PC-3 (cell line): ENCODE results near the gene RPL19. TPM values are rescaled to one million over a fixed set of nuclear protein-coding genes. Genes with fewer than 3 reads are reported as not detected.

Source experiments
- ATAC-seq: fragments of 200-7000 bp; cut with Tn5 transposase; 2 replicates; pipeline ENCODE4 v1.9.1; 2020; ENCODE audit warnings: mild to moderate bottlenecking, moderate library complexity
- BruUV-seq: library from RNA; stranded (reverse); fragments of 400-500 nt; replicated peaks from 2 replicates; lab custom pipeline; 2021; lab: Mats Ljungman, UMichigan
- CTCF ChIA-PET: fragments of 300-600 bp; sonication (Branson Sonifier 250); formaldehyde crosslinking; loops from one replicate; lab custom pipeline; 2022; ENCODE audit warnings: antibody characterized with exemption; lab: Charles Lee
- POLR2A ChIA-PET: fragments of 300-600 bp; sonication (Branson Sonifier 250); formaldehyde crosslinking; loops from one replicate; lab custom pipeline; 2022; ENCODE audit warnings: antibody characterized with exemption; ENCODE audit not compliant: unreplicated experiment; lab: Charles Lee
- DNase-seq: peaks from one replicate; pipeline ENCODE4 v3.0.0-alpha.2; 2015
- H2AFZ ChIP-seq: fragments of 300-600 bp; sonication (generic); 2 replicates; pipeline ENCODE4 v1.6.0; 2016; ENCODE audit warnings: antibody characterized with exemption, low read length
- H3F3A ChIP-seq: fragments of 300-600 bp; sonication (generic); one replicate; pipeline ENCODE4 v1.6.0; 2017; ENCODE audit warnings: antibody characterized with exemption, low read length, control low read depth, mild to moderate bottlenecking; ENCODE audit not compliant: unreplicated experiment
- H3K27ac ChIP-seq: fragments of 300-600 bp; sonication (generic); 2 replicates; pipeline ENCODE4 v1.5.1; 2016; ENCODE audit warnings: mild to moderate bottlenecking, low read length
- H3K27me3 ChIP-seq: fragments of 300-600 bp; sonication (generic); 2 replicates; pipeline ENCODE4 v1.6.1; 2016; ENCODE audit warnings: low read length, mixed read lengths
- H3K36me3 ChIP-seq: fragments of 300-600 bp; sonication (generic); 2 replicates; pipeline ENCODE4 v1.6.1; 2016; ENCODE audit warnings: low read depth, mixed run types, low read length, mixed read lengths
- H3K4me1 ChIP-seq: fragments of 300-600 bp; sonication (generic); 2 replicates; pipeline ENCODE4 v1.5.1; 2016; ENCODE audit warnings: low read length; ENCODE audit not compliant: insufficient read depth
- H3K4me2 ChIP-seq: fragments of 300-600 bp; sonication (generic); 2 replicates; pipeline ENCODE4 v1.6.0; 2016; ENCODE audit warnings: low read length
- H3K4me3 ChIP-seq: fragments of 300-600 bp; sonication (generic); 2 replicates; pipeline ENCODE4 v1.5.1; 2016; ENCODE audit warnings: mild to moderate bottlenecking, low read length, mixed read lengths
- H3K79me2 ChIP-seq: fragments of 300-600 bp; sonication (generic); 2 replicates; pipeline ENCODE4 v1.6.1; 2017; ENCODE audit warnings: low read length, mixed read lengths
- H3K9ac ChIP-seq: fragments of 300-600 bp; sonication (generic); 2 replicates; pipeline ENCODE4 v1.6.0; 2016; ENCODE audit warnings: mild to moderate bottlenecking, low read length
- H3K9me2 ChIP-seq: fragments of 300-600 bp; sonication (generic); replicated peaks from 2 replicates; pipeline ENCODE4 v1.6.1; 2016; ENCODE audit warnings: mixed run types, low read length, mixed read lengths
- H3K9me3 ChIP-seq: fragments of 300-600 bp; sonication (generic); 2 replicates; pipeline ENCODE4 v1.6.1; 2016; ENCODE audit warnings: low read length, mixed read lengths
- H4K20me1 ChIP-seq: fragments of 300-600 bp; sonication (generic); 2 replicates; pipeline ENCODE4 v1.6.1; 2016; ENCODE audit warnings: low read length, mixed read lengths
- EZH2 ChIP-seq: fragments of 300-600 bp; sonication (generic); IDR thresholded peaks from one replicate; pipeline ENCODE4 v1.6.1; 2017; ENCODE audit warnings: antibody characterized with exemption, mild to moderate bottlenecking, low read length; ENCODE audit not compliant: unreplicated experiment
- EZH2phosphoT487 ChIP-seq: fragments of 300-600 bp; sonication (generic); IDR thresholded peaks from 2 replicates; pipeline ENCODE4 v1.6.1; 2018; ENCODE audit warnings: mild to moderate bottlenecking, antibody characterized with exemption, low read length, borderline replicate concordance
- intact Hi-C: fragments of 100-400 bp; cut with micrococcal nuclease; formaldehyde crosslinking; loops from 2 replicates; pipeline ENCODE4 v1.9.0; 2023
- total RNA-seq: library from RNA; depleted of rRNA; stranded (reverse); fragments of >200 nt; gene quantifications from 2 replicates; pipeline ENCODE4 v1.2.3, GENCODE V29; 2014
- TF ChIP-seq, protein P1 (sequence below): fragments of 300-600 bp; sonication (generic); conservative IDR thresholded peaks from 2 replicates; pipeline ENCODE4 v1.5.1; 2017; ENCODE audit warnings: antibody characterized with exemption, low read depth, mild to moderate bottlenecking, low read length

RPL19 gene
- total RNA-seq, 1 experiment from 2014 or later = 2,509 TPM

- no peaks in the 10 kb centered on the region for H3K9me2 ChIP-seq
- no peaks in the 10 kb centered on the region for H3K27me3 ChIP-seq
- no peaks in the 10 kb centered on the region; the same call in 1 of the 2 replicates for H3K36me3 ChIP-seq
- ChIA-PET CTCF (interaction anchor here (0.7 kb wide), 1 partner anchor 33 kb away, joined by 7 read pairs; no protein-coding TSS in a partner anchor), POLR2A (no interaction called here)
- H2AFZ ChIP-seq = no peak overlapping the region
- H3K4me1 ChIP-seq = peaks cover 11% of the 10 kb centered on the region
- TF ChIP-seq, protein P1, sequence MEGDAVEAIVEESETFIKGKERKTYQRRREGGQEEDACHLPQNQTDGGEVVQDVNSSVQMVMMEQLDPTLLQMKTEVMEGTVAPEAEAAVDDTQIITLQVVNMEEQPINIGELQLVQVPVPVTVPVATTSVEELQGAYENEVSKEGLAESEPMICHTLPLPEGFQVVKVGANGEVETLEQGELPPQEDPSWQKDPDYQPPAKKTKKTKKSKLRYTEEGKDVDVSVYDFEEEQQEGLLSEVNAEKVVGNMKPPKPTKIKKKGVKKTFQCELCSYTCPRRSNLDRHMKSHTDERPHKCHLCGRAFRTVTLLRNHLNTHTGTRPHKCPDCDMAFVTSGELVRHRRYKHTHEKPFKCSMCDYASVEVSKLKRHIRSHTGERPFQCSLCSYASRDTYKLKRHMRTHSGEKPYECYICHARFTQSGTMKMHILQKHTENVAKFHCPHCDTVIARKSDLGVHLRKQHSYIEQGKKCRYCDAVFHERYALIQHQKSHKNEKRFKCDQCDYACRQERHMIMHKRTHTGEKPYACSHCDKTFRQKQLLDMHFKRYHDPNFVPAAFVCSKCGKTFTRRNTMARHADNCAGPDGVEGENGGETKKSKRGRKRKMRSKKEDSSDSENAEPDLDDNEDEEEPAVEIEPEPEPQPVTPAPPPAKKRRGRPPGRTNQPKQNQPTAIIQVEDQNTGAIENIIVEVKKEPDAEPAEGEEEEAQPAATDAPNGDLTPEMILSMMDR = no peak
- TF ChIP-seq EZH2phosphoT487 = no peak
- TF ChIP-seq EZH2 = no peak
- no peak for DNase-seq
- no peak overlapping the region for H3K4me2 ChIP-seq
- no peaks in the 10 kb centered on the region for H3F3A ChIP-seq
- no peak overlapping the region for H3K27ac ChIP-seq
- BruUV-seq = no TSS peak
- no peaks in the 10 kb centered on the region for H3K9me3 ChIP-seq
- H3K9ac ChIP-seq = no peak overlapping the region
- no peak overlapping the region for H3K4me3 ChIP-seq
- intact Hi-C loops = loop anchor here (10.0 kb wide), 1 partner anchor 172 kb away; no protein-coding TSS in a partner anchor
- ATAC-seq = no peak
- no peaks in the 10 kb centered on the region for H4K20me1 ChIP-seq
- no peaks in the 10 kb centered on the region for H3K79me2 ChIP-seq
These were observed 36.4 kb downstream of the RPL19 start for GRCh38 chr17:39236450-39236927.

DNA sequence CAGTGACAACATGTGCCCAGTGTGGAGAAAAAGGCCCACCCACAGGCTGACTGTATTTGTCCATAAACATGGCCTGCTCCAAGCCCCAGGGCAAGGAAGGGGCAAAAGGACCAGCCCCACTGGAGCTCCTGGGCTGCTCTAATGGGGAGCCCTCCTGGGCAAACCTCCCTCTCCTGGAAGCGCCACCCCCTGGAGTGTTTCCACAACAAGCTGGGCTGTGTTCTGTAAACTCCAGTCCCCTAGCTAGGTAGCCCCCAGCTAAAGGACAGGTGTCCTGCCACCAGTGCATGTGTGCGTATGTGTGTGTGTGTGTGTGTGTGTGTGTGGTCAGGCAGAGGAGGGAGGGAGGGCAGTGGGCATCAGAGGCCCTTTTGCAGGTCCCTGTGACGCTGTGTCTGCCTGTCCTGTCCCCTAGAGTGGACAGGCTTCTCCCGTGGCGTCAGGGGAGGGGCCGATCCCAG, 36.9 kb downstream of the RPL19 start:
- Histone ChIP-seq H3K4me3 (no peak overlapping the region), H3K9me3 (no peaks in the 10 kb centered on the region), H3K4me2 (no peak overlapping the region), H3K36me3 (no peaks in the 10 kb centered on the region; the same call in 1 of the 2 replicates), H3K79me2 (no peaks in the 10 kb centered on the region), H3K27me3 (no peaks in the 10 kb centered on the region), H3K4me1 (peaks cover 11% of the 10 kb centered on the region), H4K20me1 (no peaks in the 10 kb centered on the region), H3F3A (no peaks in the 10 kb centered on the region), H3K9ac (no peak overlapping the region), H3K27ac (no peak overlapping the region), H3K9me2 (no peaks in the 10 kb centered on the region), H2AFZ (no peak overlapping the region)
- TF ChIP-seq EZH2phosphoT487 (no peak), EZH2 (no peak)
- TF ChIP-seq, protein P1 = no peak
- CTCF ChIA-PET = interaction anchor here (0.6 kb wide), 1 partner anchor 160 kb away, joined by 5 read pairs; no protein-coding TSS in a partner anchor
- intact Hi-C loops = loop anchor here (10.0 kb wide), 1 partner anchor 172 kb away; no protein-coding TSS in a partner anchor
- POLR2A ChIA-PET = no interaction called here
- DNase-seq (no peak), ATAC-seq (no peak)
- BruUV-seq = no TSS peak

GRCh38 chr17:39237586-39237985, 37.5 kb downstream of the RPL19 start:
- Histone ChIP-seq H3K4me1 (peaks cover 11% of the 10 kb centered on the region), H3K27ac (no peak overlapping the region), H3K79me2 (no peaks in the 10 kb centered on the region), H3K36me3 (no peaks in the 10 kb centered on the region; the same call in 1 of the 2 replicates), H3K27me3 (no peaks in the 10 kb centered on the region), H3F3A (no peaks in the 10 kb centered on the region), H3K9ac (no peak overlapping the region), H3K9me3 (no peaks in the 10 kb centered on the region), H3K9me2 (no peaks in the 10 kb centered on the region), H2AFZ (no peak overlapping the region), H4K20me1 (no peaks in the 10 kb centered on the region), H3K4me3 (no peak overlapping the region), H3K4me2 (no peak overlapping the region)
- CTCF ChIA-PET = interaction anchor here (0.6 kb wide), 1 partner anchor 160 kb away, joined by 5 read pairs; no protein-coding TSS in a partner anchor
- intact Hi-C loops = loop anchor here (10.0 kb wide), 1 partner anchor 173 kb away; no protein-coding TSS in a partner anchor
- BruUV-seq = no TSS peak
- TF ChIP-seq EZH2 (no peak), EZH2phosphoT487 (no peak)
- TF ChIP-seq, protein P1 = no peak
- POLR2A ChIA-PET = no interaction called here
- ATAC-seq (no peak), DNase-seq (no peak)
